CD14-positive monocyte (primary cell): Measurements from ENCODE around the gene AP1B1. TPM values are rescaled to one million over a fixed set of nuclear protein-coding genes. Genes with fewer than 3 reads are reported as not detected.

Experiments
- DNase-seq, 3 donors: peaks; one replicate each; pipeline ENCODE4 v3.0.0-alpha.2; 2011 to 2022
- H2AFZ ChIP-seq: 2 replicates; pipeline ENCODE4 v1.6.0; 2012; ENCODE audit warnings: mild to moderate bottlenecking, low read depth, low read length, inconsistent platforms; ENCODE audit not compliant: insufficient read depth, poor library complexity, severe bottlenecking
- H3K27ac ChIP-seq, 2 donors: 1 replicate in 1 of 2; 2 replicates in 1 of 2; pipeline ENCODE4 v1.5.1; 2012 to 2013; ENCODE audit warnings: low read length in 2 of 2, control low read depth in 1 of 2, inconsistent platforms in 1 of 2, low read depth in 1 of 2, mild to moderate bottlenecking in 1 of 2
- H3K27me3 ChIP-seq, 2 donors: one replicate each; pipeline versions ENCODE4 v1.6.0 to v1.6.1; 2011 to 2013; ENCODE audit warnings: low read length in 2 of 2; ENCODE audit not compliant: control insufficient read depth in 2 of 2, insufficient read depth in 2 of 2
- H3K36me3 ChIP-seq, 2 donors: replicated peaks in 1 of 2; 1 replicate in 1 of 2; 2 replicates in 1 of 2; pipeline versions ENCODE4 v1.5.1 to v1.6.1; 2012 to 2013; ENCODE audit warnings: low read length in 2 of 2, control low read depth in 1 of 2, inconsistent platforms in 1 of 2, mild to moderate bottlenecking in 1 of 2; ENCODE audit not compliant: insufficient read depth in 2 of 2, control insufficient read depth in 1 of 2
- H3K4me1 ChIP-seq, 2 donors: 1 replicate in 1 of 2; 2 replicates in 1 of 2; pipeline versions ENCODE4 v1.5.1 to v1.6.1; 2012 to 2013; ENCODE audit warnings: low read length in 2 of 2, control low read depth in 1 of 2, inconsistent platforms in 1 of 2, mild to moderate bottlenecking in 1 of 2, moderate library complexity in 1 of 2; ENCODE audit not compliant: insufficient read depth in 2 of 2, control insufficient read depth in 1 of 2
- H3K4me2 ChIP-seq: replicated peaks from 2 replicates; pipeline ENCODE3; 2012; ENCODE audit warnings: low read length, moderate library complexity, mild to moderate bottlenecking; ENCODE audit not compliant: poor library complexity, severe bottlenecking; ENCODE audit errors: extremely low read depth
- H3K4me3 ChIP-seq, 3 experiments: fragments of 200-600 bp in 1 of 3; sonication (generic) in 1 of 3; replicated peaks in 1 of 3; 1 replicate in 2 of 3; 2 replicates in 1 of 3; pipeline ENCODE4 v1.5.1; 2011 to 2013; ENCODE audit warnings: low read length in 3 of 3, mild to moderate bottlenecking in 3 of 3, control low read depth in 2 of 3, low read depth in 2 of 3, inconsistent platforms in 1 of 3, moderate library complexity in 1 of 3
- H3K79me2 ChIP-seq: 2 replicates; pipeline ENCODE4 v1.6.0; 2012; ENCODE audit warnings: mild to moderate bottlenecking, control low read depth, inconsistent platforms, low read length, moderate library complexity; ENCODE audit not compliant: insufficient read depth
- H3K9ac ChIP-seq: 2 replicates; pipeline ENCODE4 v1.6.0; 2017; ENCODE audit warnings: low read length, mild to moderate bottlenecking; ENCODE audit not compliant: insufficient read depth, poor library complexity, severe bottlenecking
- H3K9me3 ChIP-seq, 2 donors: replicated peaks in 1 of 2; 1 replicate in 1 of 2; 2 replicates in 1 of 2; pipeline versions ENCODE4 v1.5.1 to v1.6.1; 2012 to 2013; ENCODE audit warnings: low read length in 2 of 2, control low read depth in 1 of 2; ENCODE audit not compliant: control insufficient read depth in 1 of 2, insufficient read depth in 1 of 2
- H4K20me1 ChIP-seq: 2 replicates; pipeline ENCODE4 v1.6.0; 2012; ENCODE audit warnings: mild to moderate bottlenecking, low read length, control low read depth, moderate library complexity; ENCODE audit not compliant: insufficient read depth
- H3K27ac Mint-ChIP-seq, 7 donors: one replicate each; pipeline ENCODE4 v1.8.0; 2020; ENCODE audit warnings: mild to moderate bottlenecking in 7 of 7, mixed read lengths in 7 of 7, moderate library complexity in 6 of 7, inconsistent platforms in 2 of 7
- H3K27me3 Mint-ChIP-seq, 3 donors: one replicate each; pipeline ENCODE4 v1.8.0; 2021 to 2022; ENCODE audit warnings: low read depth in 3 of 3, mild to moderate bottlenecking in 3 of 3, mixed read lengths in 3 of 3, moderate library complexity in 3 of 3, inconsistent platforms in 1 of 3
- H3K36me3 Mint-ChIP-seq, 2 donors: one replicate each; pipeline ENCODE4 v1.8.0; 2020; ENCODE audit warnings: mixed read lengths in 2 of 2, inconsistent platforms in 1 of 2, mild to moderate bottlenecking in 1 of 2
- H3K4me1 Mint-ChIP-seq: one replicate; pipeline ENCODE4 v1.8.0; 2020; ENCODE audit warnings: mild to moderate bottlenecking, mixed read lengths
- H3K4me3 Mint-ChIP-seq, 2 donors: one replicate each; pipeline ENCODE4 v1.8.0; 2020; ENCODE audit warnings: mild to moderate bottlenecking in 2 of 2, mixed read lengths in 2 of 2, moderate library complexity in 1 of 2
- H3K9me3 Mint-ChIP-seq, 7 donors: one replicate each; pipeline ENCODE4 v1.8.0; 2020 to 2022; ENCODE audit warnings: mixed read lengths in 7 of 7, mild to moderate bottlenecking in 6 of 7, moderate library complexity in 6 of 7, inconsistent platforms in 2 of 7
- WGBS: methylation state at CpG from one replicate; pipeline ENCODE4 v1.1.5; 2013; ENCODE audit warnings: missing lambda C conversion rate; ENCODE audit not compliant: insufficient coverage; 5-methylcytosine and 5-hydroxymethylcytosine counted together
- intact Hi-C, 2 donors: fragments of 100-400 bp; cut with micrococcal nuclease; formaldehyde crosslinking; loops; one replicate each; pipeline versions ENCODE4 v1.15.0 to v1.15.1; 2023
- polyA plus RNA-seq, 3 donors: library from polyadenylated mRNA; depleted of rRNA in 1 of 3; unstranded in 2 of 3; stranded (reverse) in 1 of 3; fragments of 300-500 nt in 2 of 3; fragments of >200 nt in 1 of 3; fragmentation: Illumina TruSeq in 2 of 3; gene quantifications; 1 replicate in 2 of 3; 2 replicates in 1 of 3; pipeline ENCODE4 v1.2.3, GENCODE V29; 2012 to 2021
- TF ChIP-seq, protein P1 (sequence below): fragments of 200-600 bp; IDR thresholded peaks from one replicate; pipeline ENCODE4 v1.8.0; 2022; ENCODE audit warnings: antibody characterized with exemption, mild to moderate bottlenecking

Gene AP1B1
- polyA plus RNA-seq, 3 donors, result 29.0 to 102 (median 40.3) TPM

DNA sequence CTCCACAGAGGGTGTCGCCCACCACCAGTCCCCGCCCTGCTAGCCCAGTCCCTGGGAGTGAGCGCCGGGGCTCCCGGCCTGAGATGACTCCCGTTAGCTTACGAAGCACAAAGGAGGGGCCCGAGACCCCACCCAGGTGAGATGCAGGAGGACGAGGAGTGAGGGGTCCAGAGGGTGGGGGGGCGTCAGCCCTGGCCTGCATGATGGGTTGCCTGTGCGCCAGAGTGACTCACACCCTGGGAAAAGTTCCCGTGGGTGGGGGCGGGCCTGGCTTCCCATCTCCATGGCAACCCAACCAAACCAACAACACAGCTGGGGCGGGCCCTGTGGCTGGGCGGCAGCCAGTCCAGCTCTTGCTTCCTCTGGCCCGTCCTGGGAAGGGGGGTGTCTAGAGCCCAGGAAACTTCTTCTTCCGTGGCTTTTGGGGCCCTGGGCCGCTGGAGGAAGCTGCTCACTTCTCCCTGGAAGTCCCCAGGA is 77.5 kb downstream of the AP1B1 start:
- H3K27me3 Mint-ChIP-seq, result peaks cover 32 to 66% (median 49%) of the 10 kb centered on the region in 3 donors
- Histone ChIP-seq H3K27ac (peak overlapping the region; percentile 31 to 75), H3K4me1 (peaks cover 53 to 96% of the 10 kb centered on the region in 2 donors), H3K36me3 (no peaks in the 10 kb centered on the region), H3K9ac (peak overlapping the region; percentile 55), H2AFZ (no peak overlapping the region), H3K79me2 (no peaks in the 10 kb centered on the region), H3K4me3 (peak overlapping the region in 1 of 3 experiments; percentile 29), H3K9me3 (peaks cover 4 to 13% of the 10 kb centered on the region in 2 donors), H3K27me3 (peaks cover 17 to 54% of the 10 kb centered on the region in 2 donors), H4K20me1 (no peaks in the 10 kb centered on the region), H3K4me2 (peak overlapping the region; percentile 64)
- H3K4me1 Mint-ChIP-seq, result peaks cover 59% of the 10 kb centered on the region
- peaks cover 18 to 22% of the 10 kb centered on the region in 2 donors for H3K36me3 Mint-ChIP-seq
- TF ChIP-seq, protein P1, sequence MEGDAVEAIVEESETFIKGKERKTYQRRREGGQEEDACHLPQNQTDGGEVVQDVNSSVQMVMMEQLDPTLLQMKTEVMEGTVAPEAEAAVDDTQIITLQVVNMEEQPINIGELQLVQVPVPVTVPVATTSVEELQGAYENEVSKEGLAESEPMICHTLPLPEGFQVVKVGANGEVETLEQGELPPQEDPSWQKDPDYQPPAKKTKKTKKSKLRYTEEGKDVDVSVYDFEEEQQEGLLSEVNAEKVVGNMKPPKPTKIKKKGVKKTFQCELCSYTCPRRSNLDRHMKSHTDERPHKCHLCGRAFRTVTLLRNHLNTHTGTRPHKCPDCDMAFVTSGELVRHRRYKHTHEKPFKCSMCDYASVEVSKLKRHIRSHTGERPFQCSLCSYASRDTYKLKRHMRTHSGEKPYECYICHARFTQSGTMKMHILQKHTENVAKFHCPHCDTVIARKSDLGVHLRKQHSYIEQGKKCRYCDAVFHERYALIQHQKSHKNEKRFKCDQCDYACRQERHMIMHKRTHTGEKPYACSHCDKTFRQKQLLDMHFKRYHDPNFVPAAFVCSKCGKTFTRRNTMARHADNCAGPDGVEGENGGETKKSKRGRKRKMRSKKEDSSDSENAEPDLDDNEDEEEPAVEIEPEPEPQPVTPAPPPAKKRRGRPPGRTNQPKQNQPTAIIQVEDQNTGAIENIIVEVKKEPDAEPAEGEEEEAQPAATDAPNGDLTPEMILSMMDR, result no peak
- peaks cover 4 to 26% (median 18%) of the 10 kb centered on the region in 7 donors for H3K9me3 Mint-ChIP-seq
- peak overlapping the region; percentile 51 to 70 for H3K4me3 Mint-ChIP-seq
- peak overlapping the region; percentile 79 to 95 (median 86) for H3K27ac Mint-ChIP-seq
- 22% methylated on average over 9 of the region's 18 CpGs for WGBS
- peak; percentile 97 to 100 (median 98) for DNase-seq
- intact Hi-C loops, result loop anchor here in 1 of 2 donors (5.0 kb wide), 1 partner anchor 76 kb away; the partner anchor contains the start of gene AP1B1

GRCh38 chr22:29310065-29310862 is 78.1 kb downstream of the AP1B1 start:
- peaks cover 52 to 95% of the 10 kb centered on the region in 2 donors for H3K4me1 ChIP-seq
- peak overlapping the region; percentile 31 to 65 for H3K27ac ChIP-seq
- WGBS, result 80% methylated on average over 20 of the region's 28 CpGs
- H3K9me3 ChIP-seq, result peaks cover 4 to 11% of the 10 kb centered on the region in 2 donors
- peak overlapping the region; percentile 55 for H3K9ac ChIP-seq
- Mint-ChIP-seq H3K4me1 (peaks cover 60% of the 10 kb centered on the region), H3K27me3 (peaks cover 36 to 67% (median 54%) of the 10 kb centered on the region in 3 donors), H3K36me3 (peaks cover 19 to 23% of the 10 kb centered on the region in 2 donors), H3K9me3 (peaks cover 4 to 26% (median 17%) of the 10 kb centered on the region in 7 donors), H3K4me3 (peak overlapping the region in 1 of 2 donors; percentile 46), H3K27ac (peak overlapping the region; percentile 63 to 94 (median 86))
- H3K27me3 ChIP-seq, result peaks cover 15 to 56% of the 10 kb centered on the region in 2 donors
- intact Hi-C loops, result loop anchor here in 1 of 2 donors (5.0 kb wide), 1 partner anchor 77 kb away; the partner anchor contains the start of gene AP1B1
- H4K20me1 ChIP-seq, result no peaks in the 10 kb centered on the region
- H3K79me2 ChIP-seq, result no peaks in the 10 kb centered on the region
- H3K4me2 ChIP-seq, result peak overlapping the region; percentile 64
- TF ChIP-seq, protein P1, result no peak
- peak in 1 of 3 donors; percentile 29 for DNase-seq
- H2AFZ ChIP-seq, result no peak overlapping the region
- no peaks in the 10 kb centered on the region for H3K36me3 ChIP-seq
- H3K4me3 ChIP-seq, result peak overlapping the region in 1 of 3 experiments; percentile 29
